GM19468 (cell line): ENCODE measurements around the gene HOXA2.

Experiments used
- ATAC-seq: cut with Tn5 transposase; IDR thresholded peaks from one replicate; pipeline ENCODE4 v1.9.1; 2021; ENCODE audit warnings: mild to moderate bottlenecking, moderate library complexity, moderate number of reproducible peaks; ENCODE audit not compliant: unreplicated experiment; ENCODE audit errors: extremely low read depth

HOXA2 gene

DNA sequence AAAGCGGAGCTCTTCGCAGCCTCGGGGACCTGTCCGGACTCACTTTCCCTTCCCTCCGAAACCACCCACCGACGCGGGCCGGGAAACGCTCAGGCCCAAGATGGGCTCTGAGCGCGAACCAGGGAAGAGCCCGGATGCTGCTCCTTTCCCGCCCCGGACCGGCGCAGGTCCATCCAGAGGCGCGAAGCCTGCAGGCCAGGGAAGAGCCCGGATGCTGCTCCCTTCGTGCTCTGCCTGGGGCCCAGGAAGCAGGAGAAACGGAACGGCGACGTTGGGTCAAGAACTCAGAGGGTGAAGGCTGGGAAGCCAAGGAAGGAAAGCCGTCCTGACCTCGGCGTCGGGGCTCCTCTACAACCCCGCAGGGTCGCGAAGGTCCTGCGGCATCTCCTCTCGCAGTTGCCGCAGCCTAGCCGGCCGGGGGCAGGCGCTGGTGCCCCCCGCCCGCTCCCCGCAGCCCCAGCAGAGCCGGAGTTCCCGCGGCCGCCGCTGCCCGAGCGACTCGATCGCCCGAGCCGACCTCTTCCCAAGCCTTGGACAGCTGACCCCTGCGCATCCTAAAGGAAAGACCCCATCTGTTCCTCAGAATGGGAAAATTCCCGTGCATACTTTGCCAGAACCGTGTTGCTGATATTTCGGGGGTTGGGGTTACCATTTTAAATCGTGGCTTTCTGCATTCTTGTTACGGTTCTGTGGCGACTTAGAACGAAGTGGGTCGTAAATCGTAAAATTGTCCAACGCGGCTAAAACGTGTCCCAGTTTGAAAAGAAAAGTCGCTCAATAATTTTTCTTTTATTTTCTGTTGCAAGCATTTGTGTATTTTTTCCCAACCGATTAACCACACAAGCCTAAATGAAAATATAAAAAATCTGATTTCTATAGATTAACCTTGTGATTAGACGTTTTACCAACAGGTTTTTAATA is 14.2 kb downstream of the HOXA2 start:
- ATAC-seq: no peak

DNA sequence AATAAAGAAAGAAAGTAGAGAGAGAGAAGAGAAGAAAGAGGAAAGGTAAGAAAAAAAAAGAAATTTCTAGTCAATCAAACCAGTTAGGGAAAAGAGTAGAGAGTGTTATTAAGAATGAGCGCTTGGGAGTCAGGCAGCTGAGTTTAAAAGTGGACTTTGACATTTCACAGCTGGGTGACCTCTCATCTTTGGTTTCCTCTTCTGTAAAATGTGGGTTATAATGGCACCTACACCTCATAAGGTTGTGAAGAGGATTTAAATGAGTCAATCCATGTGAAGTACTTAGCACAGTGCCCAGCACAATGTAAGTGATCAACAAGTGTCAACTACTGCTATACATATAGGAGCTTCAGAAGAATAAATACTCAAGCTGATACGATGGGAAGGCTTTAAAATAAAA is 18.8 kb downstream of the HOXA2 start:
- no peak for ATAC-seq

DNA sequence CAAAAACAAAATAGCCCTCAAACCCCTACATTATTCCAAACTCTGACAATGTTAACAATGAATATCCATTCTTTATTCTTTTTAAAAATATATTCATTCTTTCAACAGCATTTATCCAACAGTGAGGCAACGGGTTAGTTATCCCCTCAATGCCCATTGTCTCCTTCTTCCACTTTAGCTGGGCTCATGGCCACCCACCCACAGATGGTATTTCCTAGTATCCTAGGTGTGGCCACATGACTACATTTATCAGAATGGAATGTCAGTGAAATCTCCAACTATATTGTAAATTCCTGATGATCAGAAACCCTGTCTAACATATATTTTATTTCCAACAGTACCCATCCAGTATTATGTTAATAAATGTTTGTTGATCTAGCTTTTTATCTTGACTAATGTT is 20.3 kb downstream of the HOXA2 start:
- no peak for ATAC-seq

DNA sequence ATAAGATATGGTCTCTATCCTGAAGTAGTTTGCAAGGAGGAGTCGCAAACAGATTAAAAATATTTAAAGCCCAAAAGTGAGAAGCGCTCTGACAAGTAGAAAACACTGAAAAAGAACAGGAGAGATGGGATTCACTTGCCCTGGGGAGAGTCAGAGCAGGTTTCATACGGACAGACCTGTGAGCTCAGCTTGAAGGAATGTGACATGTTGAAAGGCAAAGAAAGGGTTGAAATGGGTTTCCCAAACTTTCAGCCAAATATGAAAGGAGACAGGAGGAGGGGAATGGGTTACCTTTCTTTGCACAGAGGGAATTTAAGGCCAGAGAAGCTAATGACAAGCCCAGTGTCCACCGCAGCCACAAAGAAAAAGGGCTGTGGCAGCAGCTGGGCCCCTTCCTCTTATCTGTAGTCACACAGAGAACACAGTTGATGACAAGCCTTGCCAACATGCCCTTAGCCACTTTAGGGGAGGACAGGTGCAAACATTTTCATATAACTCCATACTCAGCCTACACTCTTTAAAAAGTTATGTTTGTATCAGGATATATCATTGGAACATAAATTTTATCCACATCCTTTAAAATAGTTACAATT is 21.5 kb downstream of the HOXA2 start:
- no peak for ATAC-seq

DNA sequence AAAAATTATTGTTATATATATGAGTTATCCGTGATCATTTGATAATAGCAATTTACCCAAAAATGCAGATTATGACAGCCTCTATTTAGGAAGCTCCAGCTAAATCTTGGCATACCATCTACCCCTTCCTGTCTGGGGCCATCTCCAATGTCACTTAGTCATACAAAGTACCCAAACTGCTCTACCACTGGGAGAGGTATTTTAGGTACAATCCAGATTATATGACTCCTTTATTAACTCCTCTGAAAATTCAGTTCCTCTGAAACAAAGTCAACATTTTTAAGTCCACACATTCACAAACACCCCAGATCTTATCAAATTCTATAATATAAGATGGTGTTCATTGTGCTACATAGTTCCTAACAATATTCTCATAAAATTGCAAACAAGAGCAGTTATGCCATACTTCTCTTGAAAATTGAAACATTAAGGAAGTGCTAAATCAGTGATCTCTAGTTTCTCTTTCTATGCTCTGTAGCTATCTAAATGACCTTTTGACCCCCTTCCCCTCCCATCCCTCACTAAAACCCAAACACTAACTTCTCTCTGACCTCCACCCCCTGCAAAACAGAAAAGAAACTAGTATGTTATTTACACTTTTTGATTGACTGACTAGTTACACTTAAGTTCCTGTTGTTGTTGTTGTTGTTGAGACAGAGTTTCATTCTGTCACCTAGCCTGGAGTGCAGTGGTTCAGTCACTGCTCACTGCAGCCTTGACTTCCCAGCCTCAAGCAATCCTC is 23.1 kb downstream of the HOXA2 start:
- ATAC-seq: no peak

DNA sequence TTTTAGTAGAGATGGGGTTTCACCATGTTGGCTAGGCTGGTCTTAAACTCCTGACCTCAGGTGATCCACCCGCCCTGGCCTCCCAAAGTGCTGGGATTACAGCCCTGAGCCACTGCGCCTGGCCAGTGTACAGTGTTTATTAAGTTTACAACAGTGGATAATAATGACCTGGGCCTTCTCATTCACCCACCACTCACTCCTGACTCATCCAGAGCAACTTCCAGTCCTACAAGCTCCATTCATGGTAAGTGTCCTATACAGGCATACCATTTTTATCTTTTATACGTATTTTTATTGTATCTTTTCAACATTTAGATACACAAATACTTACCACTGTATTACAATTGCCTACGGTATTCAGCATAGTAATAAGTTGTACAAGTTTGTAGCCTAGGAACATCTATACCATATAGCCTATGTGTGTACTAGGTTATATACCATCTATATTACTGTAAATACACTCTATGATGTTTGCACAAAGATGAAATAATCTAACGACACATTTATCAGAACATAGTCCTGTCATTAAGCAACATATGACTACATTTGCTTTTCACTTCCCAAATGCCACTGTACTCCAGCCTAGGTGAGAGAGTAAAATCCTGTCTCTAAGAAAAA is 23.8 kb downstream of the HOXA2 start:
- no peak for ATAC-seq

DNA sequence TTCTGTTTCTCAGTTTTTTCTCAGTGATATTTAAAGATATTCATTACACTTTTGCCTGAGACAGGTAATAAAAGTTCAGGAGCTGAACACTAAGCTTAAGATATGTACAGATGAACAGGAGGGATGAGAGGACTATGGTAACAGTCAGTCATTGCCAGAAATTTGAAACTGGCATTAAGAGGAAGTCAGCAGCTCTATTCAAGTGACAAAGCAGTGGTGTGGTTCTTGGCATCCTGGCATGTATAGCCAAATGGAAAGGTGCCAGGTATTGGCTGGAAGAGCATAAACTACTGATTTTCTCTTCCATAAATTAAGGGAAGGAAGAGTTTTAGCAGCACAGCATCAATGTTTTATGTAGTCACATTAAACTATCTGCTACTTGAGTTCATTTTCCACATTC is 29.4 kb downstream of the HOXA2 start:
- ATAC-seq: no peak

DNA sequence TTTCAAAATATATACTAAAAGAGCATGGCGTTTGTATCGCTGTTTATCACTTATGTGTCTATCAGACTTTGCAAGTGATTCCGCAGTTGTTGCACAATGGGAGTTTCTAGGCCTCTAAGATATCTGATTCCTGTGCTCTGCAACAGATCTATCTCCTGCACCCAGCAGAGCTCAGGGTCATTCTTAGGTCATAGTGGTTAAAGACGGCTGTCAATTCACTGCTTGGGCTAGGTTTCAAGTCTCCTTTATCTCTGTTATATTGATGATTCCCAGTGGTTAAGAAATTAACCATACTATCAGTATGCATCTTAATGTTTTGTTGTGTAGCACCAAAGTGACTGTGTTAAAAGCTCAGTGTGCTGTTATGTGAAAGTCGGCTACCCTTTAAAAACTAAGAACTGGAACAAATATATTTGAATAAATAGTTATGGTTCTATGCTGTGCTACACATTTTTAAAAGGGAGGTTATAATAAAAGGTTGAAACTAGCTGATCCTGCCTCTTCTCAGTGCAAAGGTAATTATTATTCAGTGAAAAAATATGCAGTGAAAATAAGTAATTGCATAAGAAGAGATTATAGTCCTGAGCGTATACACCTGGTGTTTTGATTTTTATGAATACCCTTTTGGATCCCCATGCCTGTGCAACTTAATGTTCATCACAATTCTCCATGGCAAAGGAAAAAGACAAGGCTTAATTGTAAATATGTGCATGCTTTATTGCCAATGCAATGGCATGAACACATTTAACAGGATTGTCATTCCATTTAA is 30.7 kb downstream of the HOXA2 start:
- ATAC-seq: no peak

DNA sequence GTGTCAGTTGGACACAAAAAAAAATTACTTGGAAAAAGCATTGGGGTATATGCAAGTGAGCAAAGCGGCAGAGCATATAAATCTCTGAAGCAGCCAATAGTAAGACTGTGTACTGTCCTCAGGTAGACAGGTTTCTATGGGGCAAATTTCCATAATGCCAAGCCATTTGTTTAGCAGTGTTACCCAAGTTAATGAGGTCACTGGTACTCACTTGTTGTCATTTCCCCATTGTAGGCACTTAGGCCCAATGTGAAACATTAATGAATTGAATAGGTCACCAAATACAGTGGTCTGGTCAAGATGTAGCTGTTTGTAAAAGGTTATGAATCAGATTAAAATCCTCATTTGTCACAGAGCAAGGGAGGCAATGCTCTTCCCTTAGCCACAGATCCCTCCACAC is 34.2 kb downstream of the HOXA2 start:
- no peak for ATAC-seq

DNA sequence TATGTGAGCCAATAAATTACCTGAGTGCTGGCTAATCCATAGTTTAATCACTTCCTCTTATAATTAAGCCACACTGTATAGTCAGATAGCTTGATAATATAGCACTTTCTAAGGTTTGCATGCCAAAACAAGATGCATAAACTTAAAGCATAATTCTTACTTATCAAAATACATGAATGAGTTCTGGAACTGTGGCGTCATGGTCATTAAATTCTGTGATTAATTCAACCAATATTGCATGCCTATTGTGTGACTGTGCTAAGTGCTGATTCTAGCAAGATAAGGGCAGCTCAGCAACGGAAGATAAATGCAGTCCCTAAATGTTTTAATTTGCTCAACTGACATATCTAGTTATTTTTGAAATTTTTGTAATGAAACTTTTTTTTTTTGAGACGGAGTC is 36.3 kb downstream of the HOXA2 start:
- ATAC-seq: no peak

DNA sequence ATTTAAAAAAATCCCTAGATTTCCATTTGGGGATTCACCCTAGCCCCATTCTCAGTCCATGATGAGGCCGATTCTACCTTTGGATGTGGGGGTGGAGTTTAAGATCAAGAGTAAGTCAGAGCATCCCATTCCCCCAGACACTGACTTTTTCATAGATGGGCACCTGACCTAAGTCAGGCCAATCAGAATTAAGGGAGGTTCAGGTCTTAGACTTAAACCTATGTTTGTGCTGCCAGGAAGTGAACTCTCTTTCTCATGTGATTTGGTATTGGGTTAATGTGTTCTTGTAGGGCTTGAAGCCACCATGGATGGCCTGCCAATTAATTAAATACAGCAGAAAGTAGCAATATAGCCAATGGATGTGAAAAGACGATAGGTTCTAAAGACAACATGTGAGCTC is 36.8 kb downstream of the HOXA2 start:
- ATAC-seq: no peak

DNA sequence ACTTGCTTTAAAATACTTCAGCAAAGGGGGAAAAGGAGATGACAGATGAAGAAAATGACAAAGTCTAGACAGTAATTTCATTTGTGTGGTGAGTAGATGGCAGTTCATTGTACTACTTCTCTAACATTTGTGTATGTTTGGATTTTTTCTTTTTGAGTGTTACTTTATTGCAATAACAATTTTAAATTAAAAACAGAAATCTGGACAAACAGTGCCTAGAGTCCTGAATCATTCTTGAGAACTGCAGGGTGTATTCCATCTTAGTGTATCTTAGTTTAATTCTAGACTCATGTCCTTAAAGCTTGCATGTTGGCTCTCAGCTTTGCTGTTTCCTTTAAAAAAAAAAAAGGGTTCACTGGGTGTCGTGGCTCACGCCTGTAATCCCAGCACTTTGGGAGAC is 37.8 kb downstream of the HOXA2 start:
- no peak for ATAC-seq

DNA sequence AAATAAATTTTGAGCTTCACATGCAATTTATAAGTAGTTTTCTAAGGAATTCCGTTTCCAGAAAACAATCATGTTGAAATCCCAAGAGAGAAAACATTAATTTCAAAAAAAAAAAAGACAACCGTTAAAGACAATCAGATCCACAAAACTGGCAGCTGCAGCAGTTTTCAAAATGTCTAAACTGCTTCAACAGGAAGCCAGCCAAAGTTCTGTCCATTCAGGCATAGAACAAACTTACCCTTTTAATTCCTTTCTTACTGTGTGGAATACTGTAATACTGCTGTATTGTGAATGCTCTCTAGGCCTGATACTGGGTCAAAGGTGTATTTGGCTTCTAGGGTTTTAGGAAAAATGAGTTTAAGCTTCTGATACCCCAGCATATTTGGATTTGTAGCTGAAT is 38.3 kb downstream of the HOXA2 start:
- ATAC-seq: no peak

DNA sequence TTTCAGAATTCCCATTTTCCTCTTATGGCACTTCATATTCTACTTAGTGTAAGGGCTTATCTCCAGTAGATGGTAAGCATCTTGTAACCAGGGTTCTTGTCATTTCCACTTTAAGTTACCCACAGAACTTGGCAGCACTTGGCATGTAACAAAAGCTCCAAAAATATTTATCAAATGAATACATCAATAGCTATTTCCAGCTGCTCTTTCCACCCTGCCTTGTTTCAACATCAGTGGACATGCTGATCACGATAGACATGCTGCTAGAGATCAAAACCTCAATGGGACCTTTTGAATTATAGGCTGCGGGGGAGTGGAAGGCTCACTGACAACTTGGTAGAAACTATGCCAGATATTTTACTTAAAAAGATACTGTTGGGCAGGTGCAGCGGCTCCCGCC is 39.5 kb downstream of the HOXA2 start:
- ATAC-seq: no peak

DNA sequence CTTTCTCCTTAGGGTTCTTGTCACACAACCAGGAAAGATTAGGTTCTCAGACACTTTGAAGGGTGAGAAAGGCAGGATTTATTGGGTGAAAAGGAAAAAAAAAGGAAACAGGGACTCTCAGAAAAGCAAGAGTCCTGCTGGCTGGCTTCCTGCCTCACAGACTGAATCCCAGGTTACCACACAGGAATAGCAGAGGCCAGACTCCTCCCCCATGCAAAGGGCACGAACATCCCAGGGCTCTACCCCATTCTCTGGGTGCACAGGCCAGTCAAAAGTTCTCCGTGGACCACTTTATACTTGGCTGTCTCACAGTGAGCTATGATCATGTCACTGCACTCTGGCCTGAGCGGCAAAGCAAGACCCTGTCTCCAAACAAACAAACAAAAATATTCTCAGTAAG is 49.3 kb downstream of the HOXA2 start:
- ATAC-seq: no peak

DNA sequence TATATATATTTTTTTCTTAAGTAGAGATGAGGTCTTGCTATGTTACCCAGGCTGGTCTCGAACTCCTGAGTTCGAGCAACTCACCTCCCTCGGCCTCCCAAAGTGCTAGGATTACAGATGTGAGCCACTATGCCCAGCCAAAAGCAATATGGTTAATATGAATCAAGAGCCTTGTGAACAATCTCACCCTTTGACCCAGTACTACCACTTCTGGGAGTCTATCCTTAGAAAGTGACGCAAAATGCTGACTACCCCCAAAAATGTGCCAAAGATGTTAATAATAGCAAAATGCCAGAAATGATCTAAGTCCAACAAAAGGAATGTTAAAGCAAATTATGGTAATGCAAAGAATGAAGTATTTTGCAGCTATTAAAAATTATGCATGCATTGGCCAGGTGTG is 51.0 kb downstream of the HOXA2 start:
- no peak for ATAC-seq
